D721Med (cell line): ENCODE data around the gene TUNAR.

Experiments
- DNase-seq: peaks from one replicate; pipeline ENCODE4 v3.0.0; 2011; ENCODE audit warnings: low spot score; ENCODE audit not compliant: insufficient read length
- FAIRE-seq: peaks from 2 replicates; lab custom pipeline; 2011; peaks lifted over from hg19 to GRCh38; lab: Jason Lieb, UNC
- CTCF ChIP-seq: IDR thresholded peaks from 2 replicates; pipeline ENCODE4 v1.5.1; 2012; ENCODE audit warnings: mild to moderate bottlenecking, control low read depth; ENCODE audit not compliant: insufficient read depth; ENCODE audit errors: missing control alignments

The TUNAR gene

GRCh38 chr14:95850429-95850828, 26.2 kb upstream of the TUNAR start:
- DNase-seq (no peak), FAIRE-seq (no peak)
- TF ChIP-seq CTCF, result no peak

- no peak for DNase-seq
- no peak for FAIRE-seq
- TF ChIP-seq CTCF, result no peak
Observed at GRCh38 chr14:95855606-95856005, 21.0 kb upstream of the TUNAR start.

GRCh38 chr14:95857275-95857674, 19.4 kb upstream of the TUNAR start:
- TF ChIP-seq CTCF, result no peak
- DNase-seq (no peak), FAIRE-seq (no peak)

GRCh38 chr14:95858893-95859292, 17.7 kb upstream of the TUNAR start:
- FAIRE-seq (no peak), DNase-seq (no peak)
- no peak for TF ChIP-seq CTCF

GRCh38 chr14:95862243-95862642, 14.4 kb upstream of the TUNAR start:
- DNase-seq (no peak), FAIRE-seq (no peak)
- no peak for TF ChIP-seq CTCF

GRCh38 chr14:95863295-95863694, 13.3 kb upstream of the TUNAR start:
- DNase-seq (no peak), FAIRE-seq (no peak)
- no peak for TF ChIP-seq CTCF

GRCh38 chr14:95869776-95870175, 6.9 kb upstream of the TUNAR start:
- FAIRE-seq, result no peak
- DNase-seq, result no peak
- no peak for TF ChIP-seq CTCF
